HG03460 (cell line): ENCODE data around the gene RAB35.

Source experiments
- ATAC-seq: cut with Tn5 transposase; IDR thresholded peaks from one replicate; pipeline ENCODE4 v1.9.1; 2021; ENCODE audit not compliant: unreplicated experiment

Gene RAB35

GRCh38 chr12:120109570-120110267 lies 6.8 kb downstream of the RAB35 start:
- no peak for ATAC-seq

DNA sequence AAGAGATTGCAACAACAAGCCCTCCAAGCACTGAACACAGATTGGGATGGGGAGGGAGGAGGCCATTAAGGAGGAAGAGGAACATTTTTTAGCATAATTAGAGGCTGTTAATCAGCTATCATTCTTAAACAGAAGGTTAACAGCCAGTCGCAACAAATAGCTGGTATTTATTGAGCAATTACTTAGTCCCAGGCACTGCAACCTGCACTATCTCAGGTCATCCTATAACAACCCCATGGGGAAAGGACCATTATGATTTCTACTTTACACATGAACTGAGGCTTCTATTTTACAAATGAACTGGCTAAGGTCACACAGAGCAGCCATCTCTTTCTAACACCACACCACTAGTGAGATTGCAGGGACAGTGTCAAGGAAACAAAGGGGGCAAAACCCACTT lies 10.4 kb downstream of the RAB35 start:
- no peak for ATAC-seq

DNA sequence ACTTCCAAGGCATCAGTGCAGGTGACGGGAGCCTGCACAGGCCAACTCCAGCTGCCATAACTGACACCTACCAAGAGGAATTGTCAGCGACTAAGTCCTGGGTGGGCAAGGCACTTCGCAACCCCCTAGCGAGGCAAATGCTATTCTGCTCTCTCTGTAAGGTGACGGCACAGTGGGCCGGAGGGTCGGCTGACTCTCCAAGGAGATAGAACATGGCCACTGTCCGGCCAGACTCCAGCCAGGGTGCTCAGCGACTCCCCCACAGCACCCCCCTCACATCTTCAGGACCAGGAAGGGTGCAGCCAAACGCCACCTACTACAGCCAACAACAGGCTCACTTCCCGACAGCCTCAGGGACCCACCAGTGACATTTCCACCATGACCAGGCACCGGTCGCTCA lies 13.2 kb downstream of the RAB35 start:
- no peak for ATAC-seq

- ATAC-seq, result no peak
These were observed 13.6 kb downstream of the RAB35 start for GRCh38 chr12:120103044-120103338.

GRCh38 chr12:120102189-120103043 lies 14.1 kb downstream of the RAB35 start:
- ATAC-seq, result no peak

- no peak for ATAC-seq
These were observed 14.9 kb downstream of the RAB35 start for GRCh38 chr12:120101617-120102016.

DNA sequence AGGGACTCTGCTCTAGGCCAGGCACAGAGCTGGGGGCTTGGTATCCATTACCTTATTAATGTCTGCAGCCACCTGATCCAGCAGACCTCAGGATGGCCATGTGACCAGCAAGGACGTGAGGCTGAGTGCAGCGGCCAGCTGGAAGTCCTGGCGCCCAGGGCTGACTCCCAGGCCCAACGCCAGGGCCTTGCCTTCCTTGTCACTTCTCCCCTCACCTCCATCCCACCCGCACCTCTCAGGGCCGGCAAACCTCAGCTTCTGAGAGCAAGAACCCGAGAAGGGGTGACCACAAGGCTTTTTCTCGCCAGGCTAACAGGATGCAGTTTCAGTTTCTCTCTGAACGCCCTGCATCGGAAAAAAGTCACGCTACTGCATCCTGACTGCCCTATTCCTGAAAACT lies 15.4 kb downstream of the RAB35 start:
- no peak for ATAC-seq

DNA sequence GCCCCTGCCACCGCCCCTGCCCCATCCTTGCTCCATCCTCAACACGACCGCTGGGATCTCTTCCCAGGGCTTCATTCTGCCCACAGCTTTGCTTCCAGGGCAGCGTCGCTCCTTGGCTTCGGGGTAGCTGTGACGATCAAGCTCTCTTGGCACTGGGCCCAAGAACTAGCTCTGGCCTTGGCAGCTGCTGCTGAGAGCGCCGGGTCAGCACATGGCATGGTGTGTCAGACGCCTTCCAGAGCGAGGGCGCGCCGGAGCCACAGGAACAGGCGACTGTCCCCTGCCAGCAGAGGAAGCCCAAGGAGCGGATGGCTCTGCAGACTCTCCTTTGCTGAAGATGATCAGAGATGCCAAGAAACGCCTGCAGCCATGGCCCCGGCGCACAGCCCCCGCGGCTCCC lies 15.9 kb downstream of the RAB35 start:
- ATAC-seq, result no peak

DNA sequence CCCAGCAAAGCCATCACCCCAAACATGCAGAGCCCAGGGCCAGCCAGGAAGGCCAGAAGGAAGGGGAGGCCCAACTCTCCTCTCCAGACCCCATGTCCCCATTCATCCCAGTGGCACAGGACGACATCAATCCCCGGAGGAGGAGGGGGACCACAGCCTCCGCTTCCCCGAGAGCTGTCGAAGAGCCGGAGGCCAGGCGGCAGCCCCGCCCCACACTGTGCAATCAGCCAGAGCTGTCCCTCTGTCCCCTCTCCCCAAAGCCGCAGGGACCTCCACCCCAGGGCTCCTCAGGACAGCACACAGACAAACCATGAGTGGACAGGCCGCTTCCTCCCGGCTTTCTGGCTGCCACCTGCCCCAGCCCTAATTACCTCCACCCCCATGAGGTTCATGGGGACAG lies 16.8 kb downstream of the RAB35 start:
- no peak for ATAC-seq

GRCh38 chr12:120098756-120099470 lies 17.6 kb downstream of the RAB35 start:
- ATAC-seq, result no peak

DNA sequence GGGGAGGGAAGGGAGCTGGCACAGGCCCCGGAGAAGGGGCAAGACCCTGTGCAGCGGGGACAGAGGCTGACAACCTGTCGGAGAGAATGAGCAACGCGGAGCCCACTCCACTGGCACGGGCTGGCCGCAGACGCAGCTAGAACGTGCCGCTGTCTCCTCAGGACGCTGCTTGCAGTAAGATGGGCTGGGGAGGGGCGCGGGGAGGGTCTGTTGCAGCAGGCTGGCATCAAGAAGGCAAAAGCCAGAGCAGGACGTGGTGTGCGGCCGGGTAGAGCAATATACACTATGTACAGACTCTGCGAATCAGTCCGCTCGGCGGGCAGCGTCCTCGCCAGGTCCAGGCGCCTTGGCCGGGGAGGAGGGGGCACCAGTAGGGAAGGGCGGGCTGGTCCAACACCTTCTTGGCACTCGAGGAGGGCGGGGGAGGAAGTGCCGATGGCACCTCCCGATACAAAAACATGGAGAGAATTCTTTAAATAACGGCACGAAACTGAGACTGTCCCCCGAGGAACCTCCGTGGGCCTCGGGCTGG lies 19.8 kb downstream of the RAB35 start:
- ATAC-seq, result no peak

GRCh38 chr12:120095736-120096135 lies 20.8 kb downstream of the RAB35 start:
- no peak for ATAC-seq

GRCh38 chr12:120095331-120095730 lies 21.2 kb downstream of the RAB35 start:
- ATAC-seq, result no peak

DNA sequence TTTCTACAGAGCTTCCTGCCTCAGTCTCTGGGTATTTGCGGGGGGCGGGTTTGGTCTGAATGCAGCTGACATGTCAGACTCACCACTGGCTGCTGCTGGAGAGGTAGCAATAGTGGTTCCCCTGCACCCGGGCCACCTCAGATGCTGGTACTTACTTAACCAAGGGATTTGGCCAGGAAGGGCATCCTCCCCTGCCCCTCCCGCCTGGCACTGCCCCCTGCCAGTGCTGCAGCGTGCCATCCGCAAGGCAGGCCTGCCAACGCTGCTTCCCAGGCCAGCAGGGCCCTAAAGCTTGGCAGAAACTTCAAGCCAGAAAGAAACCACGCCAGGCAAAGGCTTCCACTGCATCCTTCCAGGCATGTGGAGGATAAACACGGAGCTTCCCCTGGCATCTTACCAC lies 22.1 kb downstream of the RAB35 start:
- ATAC-seq, result no peak

DNA sequence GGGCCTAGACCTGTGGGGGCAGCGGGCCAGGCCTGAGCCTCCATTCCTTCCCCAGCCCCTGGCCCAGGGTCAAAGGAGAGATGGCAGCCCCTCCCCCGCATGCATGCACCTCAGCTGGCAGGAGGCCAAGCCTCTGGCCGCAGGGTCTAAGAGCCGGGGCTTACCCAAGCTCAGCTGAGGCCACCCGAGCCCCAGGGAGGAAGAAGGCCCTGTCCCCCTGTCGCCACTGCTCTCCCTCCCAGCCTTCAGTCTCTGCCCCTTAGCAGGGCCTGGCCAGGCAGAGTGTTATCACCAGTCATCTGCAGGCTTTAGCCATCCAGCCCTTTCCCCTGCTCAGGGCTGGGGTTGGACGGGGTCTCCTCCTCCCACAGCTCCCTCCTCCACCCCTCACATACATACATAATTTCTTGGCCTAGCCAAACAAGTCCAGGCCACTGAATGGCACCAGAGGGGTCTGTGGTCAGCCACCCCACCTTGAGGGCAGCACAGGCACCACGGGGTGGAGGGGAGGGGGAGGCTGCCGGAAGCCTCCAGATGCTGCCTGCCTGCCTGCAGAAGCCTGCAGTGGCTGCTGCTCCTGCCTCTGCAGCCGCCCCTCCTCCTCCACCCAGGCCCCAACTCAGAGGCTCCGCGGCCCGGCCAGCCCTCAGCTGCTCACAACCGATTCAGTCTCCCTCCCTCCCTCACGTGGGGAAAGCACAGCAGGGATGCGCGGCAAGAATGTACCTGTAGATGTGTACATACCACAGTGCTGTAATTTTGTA lies 22.8 kb downstream of the RAB35 start:
- ATAC-seq, result no peak

DNA sequence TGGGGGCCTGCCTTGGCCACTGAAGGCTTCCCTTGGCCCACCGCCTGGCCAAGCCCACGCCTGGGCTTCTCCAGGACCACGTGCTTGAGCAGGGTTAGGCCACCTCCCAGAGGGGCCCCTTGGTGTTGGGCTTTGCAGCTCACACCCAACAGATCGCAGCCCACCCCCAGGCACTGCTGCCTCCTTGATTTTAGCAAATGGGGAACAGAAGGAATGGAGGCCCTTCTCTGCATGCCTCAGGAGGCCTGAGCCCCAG lies 23.3 kb downstream of the RAB35 start:
- ATAC-seq, result no peak

DNA sequence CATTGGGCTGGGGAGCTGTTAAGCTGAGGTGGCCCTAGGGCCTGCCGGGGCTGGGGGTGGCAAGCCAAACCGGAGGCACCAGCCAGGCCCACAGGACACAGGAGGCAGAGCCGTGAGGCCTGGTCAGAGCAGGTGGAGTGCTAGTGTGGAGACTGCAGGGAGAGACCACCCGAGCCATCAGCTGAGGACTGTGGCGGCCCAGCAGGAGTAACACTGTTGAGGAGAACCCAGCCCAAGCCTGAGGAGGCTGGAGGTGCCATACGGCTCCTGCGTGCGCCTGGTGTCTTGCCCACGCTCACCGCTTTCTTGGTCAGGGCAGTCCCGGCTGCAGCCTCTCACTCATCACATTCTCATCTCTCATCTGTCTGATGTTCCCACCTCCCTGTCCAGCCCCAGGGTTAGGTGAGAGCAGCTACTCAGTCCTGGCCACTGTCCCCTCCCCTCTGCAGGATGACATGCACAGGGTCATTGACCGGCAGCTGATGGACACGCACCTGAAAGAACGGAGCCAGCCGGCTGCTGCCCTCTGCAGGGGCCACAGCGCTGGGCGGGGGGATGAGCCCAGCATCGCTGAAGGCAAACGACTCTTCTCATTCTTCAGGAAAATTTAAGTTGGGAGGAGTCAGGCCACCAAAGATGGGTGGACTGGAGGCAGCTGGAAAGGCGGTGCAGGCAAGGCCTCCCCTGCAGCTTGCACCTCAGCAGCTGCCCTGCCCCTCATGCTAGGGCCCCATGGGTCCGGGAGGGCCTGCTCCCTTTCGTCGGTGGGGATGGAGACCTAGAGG lies 23.8 kb downstream of the RAB35 start:
- ATAC-seq, result no peak

- ATAC-seq, result no peak
These were observed 25.0 kb downstream of the RAB35 start for GRCh38 chr12:120091371-120092090.

DNA sequence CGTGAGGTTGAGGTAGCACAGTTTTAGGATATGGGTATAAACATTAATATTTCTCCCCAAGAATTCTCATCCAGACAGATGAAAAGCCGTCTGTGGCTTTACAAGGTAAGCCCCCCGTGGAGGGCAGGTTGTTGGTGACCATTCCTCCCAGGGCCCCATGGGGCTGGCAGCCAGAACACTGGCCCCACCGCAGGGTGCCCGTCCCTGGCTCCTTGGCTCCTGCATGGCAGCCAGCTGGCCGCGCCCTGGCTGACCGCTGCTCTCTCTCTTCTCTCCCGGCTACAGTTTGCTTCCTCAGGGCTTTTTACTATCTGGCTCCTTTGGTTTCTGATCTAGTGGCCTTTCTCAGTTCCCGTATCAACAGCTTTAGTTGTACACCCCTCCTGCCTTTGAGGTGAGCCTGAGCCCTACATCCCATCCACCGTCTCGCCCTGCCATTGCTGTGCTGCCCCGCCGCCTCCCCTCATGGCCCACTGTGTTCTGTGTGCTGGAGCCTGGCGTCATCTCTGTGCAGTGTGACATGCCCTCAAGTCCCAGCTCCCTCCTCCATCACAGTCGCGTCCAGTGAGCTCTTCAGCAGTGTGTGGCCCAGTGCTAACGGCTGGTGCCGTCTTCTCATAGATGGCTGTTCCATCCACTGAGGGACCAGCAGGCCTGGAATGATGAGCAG lies 25.8 kb downstream of the RAB35 start:
- no peak for ATAC-seq
